Stimulated activated CD4-positive, alpha-beta T cell treated with anti-CD3 and anti-CD28 coated beads, TNF-alpha, amount 100 ng/mL, for 24 hours (primary cell): ENCODE results near the gene LBHD1.
A peak's percentile ranks its signal among the peaks of the same experiment; 100 is the strongest.
"Not testable (repeated sequence)": the region's sequence is repeated elsewhere in the genome, so short reads cannot be mapped to it uniquely, and the experiment has no call there.

ENCODE experiments used
- DNase-seq, 3 experiments: peaks; one replicate each; pipeline ENCODE4 v3.0.0-alpha.2; 2020; ENCODE audit warnings: low read depth in 3 of 3

LBHD1 gene

DNA sequence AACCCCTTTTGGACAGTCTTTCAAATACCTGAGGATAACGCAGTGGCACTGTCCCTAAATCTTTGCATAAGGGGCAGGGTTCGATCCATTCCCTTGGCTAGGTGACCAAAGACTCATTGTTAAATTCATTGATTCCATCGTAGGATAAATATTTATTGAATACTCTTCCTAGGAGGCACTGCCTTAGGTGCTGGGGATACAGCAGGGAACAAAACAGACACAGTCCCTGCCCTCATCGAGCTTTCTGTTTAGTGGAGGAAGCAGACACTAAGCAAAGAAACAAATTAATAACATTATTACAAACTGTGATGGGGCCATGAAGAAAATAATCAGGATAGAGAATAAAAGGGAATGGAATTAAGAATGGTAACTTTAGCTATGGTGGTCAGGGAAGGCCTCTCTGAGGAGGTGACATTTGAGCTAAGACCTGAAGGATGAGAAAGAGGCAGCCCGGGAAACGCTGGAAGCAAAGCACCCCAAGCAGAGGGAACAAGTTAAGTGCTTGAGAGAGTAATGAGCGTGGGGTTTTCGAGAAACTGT is 51.0 kb downstream of the LBHD1 start:
- no peak for DNase-seq

DNA sequence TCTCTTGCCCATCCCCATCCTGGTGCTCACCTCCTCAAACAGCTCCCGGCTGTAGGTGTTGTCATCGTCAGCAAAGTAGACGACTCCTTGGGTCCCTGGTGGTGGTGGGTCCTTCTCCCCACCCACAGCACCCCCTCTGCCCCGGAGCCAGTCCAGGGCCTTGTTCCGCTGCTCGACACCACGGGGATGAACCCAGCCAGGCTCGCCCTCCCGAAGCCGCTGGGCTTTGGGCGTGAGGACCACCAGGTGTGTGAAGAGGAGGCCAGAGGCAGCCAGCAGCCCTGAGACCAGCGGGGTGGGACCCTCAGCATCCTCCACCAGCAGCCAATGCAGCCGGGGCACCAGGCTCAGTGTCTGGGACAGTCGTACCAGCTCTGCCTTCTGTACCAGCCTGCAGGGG is 55.1 kb downstream of the LBHD1 start:
- DNase-seq: not testable (repeated sequence)

DNA sequence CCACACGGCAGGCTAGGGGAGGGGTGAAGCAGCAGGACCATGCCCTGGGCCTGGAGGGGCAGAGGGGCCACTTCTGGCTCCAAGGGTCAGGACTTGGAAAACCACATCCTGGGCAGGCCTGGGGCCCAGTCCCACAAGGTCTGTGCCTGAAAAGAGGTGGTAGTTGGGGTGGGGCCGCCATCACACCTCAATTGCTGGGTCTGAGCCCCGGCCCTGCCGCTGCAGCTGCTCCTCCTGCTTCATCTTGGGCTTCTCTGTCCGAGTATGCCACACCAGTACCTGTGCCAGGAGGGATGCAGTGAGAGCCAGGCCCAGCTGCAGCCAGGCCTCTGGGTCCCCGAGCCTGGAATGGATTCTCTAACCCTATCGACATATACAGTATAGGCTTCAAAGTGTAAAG is 56.5 kb downstream of the LBHD1 start:
- DNase-seq: no peak

DNA sequence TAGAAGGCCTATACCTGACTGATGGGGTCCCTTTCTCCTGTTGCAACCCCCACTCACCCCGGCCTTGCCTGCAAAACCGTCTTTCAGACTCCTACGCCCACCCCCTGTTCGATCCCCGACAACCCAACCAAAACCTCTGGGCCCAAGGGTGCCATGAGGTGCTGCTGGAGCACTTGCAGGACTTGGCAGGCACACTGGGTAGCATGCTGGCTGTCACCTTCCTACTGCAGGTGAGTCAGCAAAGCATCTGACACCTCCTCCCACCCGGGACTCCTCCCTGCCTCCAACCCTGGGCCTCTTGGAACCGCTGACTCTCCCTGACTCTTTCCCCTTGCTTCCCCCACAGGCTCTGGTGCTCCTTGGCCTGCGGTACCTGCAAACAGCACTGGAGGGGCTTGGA is 57.8 kb downstream of the LBHD1 start:
- DNase-seq: peak in 2 of 3 experiments; percentile 43 to 59

DNA sequence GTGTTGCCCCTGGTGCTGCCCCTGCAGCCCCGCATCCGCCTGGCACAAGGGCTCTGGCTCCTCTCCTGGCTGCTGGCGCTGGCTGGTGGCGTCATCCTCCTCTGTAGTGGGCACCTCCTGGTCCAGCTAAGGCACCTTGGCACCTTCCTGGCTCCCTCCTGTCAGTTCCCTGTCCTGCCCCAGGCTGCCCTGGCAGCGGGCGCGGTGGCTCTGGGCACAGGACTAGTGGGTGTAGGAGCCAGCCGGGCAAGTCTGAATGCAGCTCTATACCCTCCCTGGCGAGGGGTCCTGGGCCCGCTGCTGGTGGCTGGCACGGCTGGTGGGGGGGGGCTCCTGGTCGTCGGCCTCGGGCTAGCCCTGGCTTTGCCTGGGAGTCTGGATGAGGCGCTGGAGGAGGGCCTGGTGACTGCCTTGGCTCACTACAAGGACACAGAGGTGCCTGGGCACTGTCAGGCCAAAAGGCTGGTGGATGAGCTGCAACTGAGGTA is 58.7 kb downstream of the LBHD1 start:
- no peak for DNase-seq
